ENCODE results near the gene KLK15. TPM values are rescaled to one million over a fixed set of nuclear protein-coding genes. Genes with fewer than 3 reads are reported as not detected.

Gene KLK15
- total and polyA plus RNA-seq, 11 donors = not detected

GRCh38 chr19:50799547-50799851 lies 33.9 kb downstream of the KLK15 start:
- no peak for TF ChIP-seq POLR2A (IDR thresholded peaks at IDR 0.05)
- TF ChIP-seq CTCF (IDR thresholded peaks at IDR 0.05) = no peak
- Histone ChIP-seq H3K4me3 (no peak overlapping the region), H3K36me3 (peaks cover 0 to 52% (median 35%) of the 10 kb centered on the region in 9 donors)

GRCh38 chr19:50798659-50799546 lies 34.5 kb downstream of the KLK15 start:
- ATAC-seq = no peak
- H3K27me3 ChIP-seq = no peaks in the 10 kb centered on the region
- no peaks in the 10 kb centered on the region for H3K9me3 ChIP-seq
- DNase-seq = no peak
- intact Hi-C loops (cut with DNase I) = no loop called here
- no peak overlapping the region for H3K4me3 ChIP-seq
- H3K27ac ChIP-seq = no peak overlapping the region
- TF ChIP-seq POLR2A (IDR thresholded peaks at IDR 0.05) = no peak
- TF ChIP-seq CTCF (IDR thresholded peaks at IDR 0.05) = no peak
- peaks cover 3 to 18% (median 13%) of the 10 kb centered on the region in 12 donors for H3K4me1 ChIP-seq
- peaks cover 0 to 52% (median 35%) of the 10 kb centered on the region in 9 donors for H3K36me3 ChIP-seq
- 80 to 90% (median 88%) methylated on average over 14 to 21 of the region's 21 CpGs for WGBS, 4 donors

More at GRCh38 chr19:50799547-50799851, 33.9 kb downstream of the KLK15 start:
- no peak for ATAC-seq
- intact Hi-C loops (cut with DNase I) = no loop called here
- H3K9me3 ChIP-seq = no peaks in the 10 kb centered on the region
- H3K4me1 ChIP-seq = peaks cover 3 to 18% (median 13%) of the 10 kb centered on the region in 12 donors
- no peaks in the 10 kb centered on the region for H3K27me3 ChIP-seq
- 72 to 90% (median 83%) methylated on average over 3 of the region's 3 CpGs for WGBS, 4 donors
- no peak overlapping the region for H3K27ac ChIP-seq
- no peak for DNase-seq

GRCh38 chr19:50797781-50798658 lies 35.4 kb downstream of the KLK15 start:
- intact Hi-C loops (cut with DNase I) = no loop called here
- ATAC-seq = no peak
- peaks cover 0 to 3% (median 0%) of the 10 kb centered on the region in 9 donors for H3K27me3 ChIP-seq
- TF ChIP-seq POLR2A (IDR thresholded peaks at IDR 0.05) (no peak), CTCF (IDR thresholded peaks at IDR 0.05) (no peak)
- no peak for DNase-seq
- H3K4me3 ChIP-seq = no peak overlapping the region
- H3K36me3 ChIP-seq = peaks cover 0 to 52% (median 35%) of the 10 kb centered on the region in 9 donors
- no peaks in the 10 kb centered on the region for H3K9me3 ChIP-seq
- H3K27ac ChIP-seq = no peak overlapping the region
- WGBS, 4 donors = 78 to 87% (median 84%) methylated on average over 10 to 18 of the region's 18 CpGs
- H3K4me1 ChIP-seq = peaks cover under 1 to 9% (median 4%) of the 10 kb centered on the region in 12 donors

DNA sequence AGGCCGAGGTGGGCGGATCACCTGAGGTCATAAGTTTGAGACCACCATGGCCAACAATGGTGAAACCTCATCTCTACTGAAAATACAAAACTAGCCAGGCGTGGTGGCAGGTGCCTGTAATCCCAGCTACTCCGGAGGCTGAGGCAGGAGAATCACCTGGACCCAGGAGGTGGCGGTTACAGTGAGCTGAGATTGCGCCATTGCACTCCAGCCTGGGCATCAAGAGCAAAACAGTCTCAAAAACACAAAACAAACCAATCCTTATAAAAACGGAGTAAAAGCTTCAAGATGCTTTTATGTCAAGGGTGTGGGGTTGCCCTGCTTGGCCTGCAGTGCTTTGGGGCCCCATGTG lies 36.0 kb downstream of the KLK15 start:
- TF ChIP-seq CTCF (IDR thresholded peaks at IDR 0.05) (no peak), POLR2A (IDR thresholded peaks at IDR 0.05) (no peak)
- 71 to 93% (median 89%) methylated on average over 7 of the region's 7 CpGs for WGBS, 4 donors
- Histone ChIP-seq H3K4me3 (no peak overlapping the region), H3K27ac (no peak overlapping the region), H3K36me3 (peaks cover 0 to 52% (median 35%) of the 10 kb centered on the region in 9 donors), H3K9me3 (no peaks in the 10 kb centered on the region), H3K27me3 (peaks cover 0 to 3% (median 0%) of the 10 kb centered on the region in 9 donors), H3K4me1 (peaks cover 0 to 3% (median 0%) of the 10 kb centered on the region in 12 donors)
- intact Hi-C loops (cut with DNase I) = no loop called here
- DNase-seq (no peak), ATAC-seq (no peak)

All from heart left ventricle (tissue), 16 donors.